A549 (cell line): Measurements from ENCODE around the gene CXorf49. TPM values are rescaled to one million over a fixed set of nuclear protein-coding genes. Genes with fewer than 3 reads are reported as not detected.
A peak's percentile ranks its signal among the peaks of the same experiment; 100 is the strongest.
"Not testable (repeated sequence)": the region's sequence is repeated elsewhere in the genome, so short reads cannot be mapped to it uniquely, and the experiment has no call there.

Experiments used
- ATAC-seq, 2 experiments: fragments of 200-7000 bp in 1 of 2; fragments of >200 bp in 1 of 2; cut with Nextera tagmentation in 1 of 2; cut with Tn5 transposase in 1 of 2; 3 replicates each; pipeline versions ENCODE4 v1.8.0 to v1.9.1; 2018 to 2020; ENCODE audit warnings: mild to moderate bottlenecking in 1 of 2, moderate library complexity in 1 of 2
- CTCF ChIA-PET: fragments of 300-600 bp; sonication (Branson Sonifier 250); formaldehyde crosslinking; extraction: SDS; loops from one replicate; lab custom pipeline; 2021; ENCODE audit warnings: antibody characterized with exemption, inconsistent platforms; lab: Yijun Ruan, JAX
- POLR2A ChIA-PET: fragments of 350-600 bp; formaldehyde crosslinking; extraction: SDS; loops from one replicate; lab custom pipeline; 2021; ENCODE audit warnings: antibody characterized with exemption, inconsistent platforms; lab: Yijun Ruan, JAX
- DNase-seq, 2 experiments: peaks; one replicate each; pipeline versions ENCODE4 v3.0.0 to v3.0.0-alpha.2; 2011 to 2016; ENCODE audit warnings: low read depth in 1 of 2, low spot score in 1 of 2
- FAIRE-seq: peaks from 2 replicates; lab custom pipeline; 2011; peaks lifted over from hg19 to GRCh38; lab: Jason Lieb, UNC
- H3K27ac ChIP-seq, 2 experiments: fragments of >200 bp; sonication (Bioruptor Twin); formaldehyde crosslinking; 3 replicates each; pipeline ENCODE4 v1.5.1; 2016 to 2017
- H3K4me1 ChIP-seq: fragments of >200 bp; sonication (Bioruptor Twin); formaldehyde crosslinking; 3 replicates; pipeline ENCODE4 v1.6.1; 2016
- H3K4me2 ChIP-seq: fragments of >200 bp; sonication (Bioruptor Twin); formaldehyde crosslinking; 3 replicates; pipeline ENCODE4 v1.6.1; 2016
- H3K4me3 ChIP-seq: fragments of >200 bp; sonication (Bioruptor Twin); formaldehyde crosslinking; 3 replicates; pipeline ENCODE4 v1.5.1; 2016
- H3K9me3 ChIP-seq: fragments of >200 bp; sonication (Bioruptor Twin); formaldehyde crosslinking; 3 replicates; pipeline ENCODE4 v1.6.1; 2016
- ATOH8 ChIP-seq: fragments of 250-450 bp; sonication (Bioruptor Pico); IDR thresholded peaks from 2 replicates; pipeline ENCODE4 v1.5.0; 2020; ENCODE audit warnings: low read depth, mild to moderate bottlenecking, moderate library complexity
- BHLHE40 ChIP-seq: IDR thresholded peaks from 2 replicates; pipeline ENCODE4 v1.6.1; 2012; ENCODE audit warnings: low read depth, low read length, inconsistent platforms
- CBX8 ChIP-seq: fragments of 200-600 bp; sonication (generic); IDR thresholded peaks from 2 replicates; pipeline ENCODE4 v1.6.1; 2016
- CTCF ChIP-seq: fragments of >200 bp; sonication (Bioruptor Twin); formaldehyde crosslinking; IDR thresholded peaks from 3 replicates; pipeline ENCODE4 v1.5.1; 2016
- FOSL2 ChIP-seq, 2 experiments: fragments of 450-650 bp in 1 of 2; fragments of >200 bp in 1 of 2; sonication (Bioruptor Twin) in 1 of 2; formaldehyde crosslinking; IDR thresholded peaks; 2 replicates each; pipeline versions ENCODE4 v1.5.0 to v1.6.1; 2016 to 2020; ENCODE audit warnings: mild to moderate bottlenecking in 1 of 2, moderate library complexity in 1 of 2
- HDAC2 ChIP-seq: fragments of 200-600 bp; sonication (generic); IDR thresholded peaks from 2 replicates; pipeline ENCODE4 v1.6.1; 2016
- HES2 ChIP-seq: fragments of >200 bp; sonication (Bioruptor Twin); formaldehyde crosslinking; IDR thresholded peaks from 2 replicates; pipeline ENCODE4 v1.6.1; 2016
- HOXA7 ChIP-seq: fragments of 250-450 bp; sonication (Bioruptor Pico); IDR thresholded peaks from 2 replicates; pipeline ENCODE4 v1.5.0; 2020; ENCODE audit warnings: mild to moderate bottlenecking, moderate library complexity
- HOXB5 ChIP-seq: fragments of 250-450 bp; sonication (Bioruptor Pico); IDR thresholded peaks from 2 replicates; pipeline ENCODE4 v1.5.0; 2020; ENCODE audit warnings: mild to moderate bottlenecking, moderate library complexity
- MAFK ChIP-seq: fragments of 450-650 bp; IDR thresholded peaks from 2 replicates; pipeline ENCODE4 v1.6.1; 2014; ENCODE audit not compliant: partially characterized antibody
- PBX3 ChIP-seq: IDR thresholded peaks from 2 replicates; pipeline ENCODE4 v1.6.1; 2012
- POLR2AphosphoS2 ChIP-seq: conservative IDR thresholded peaks from 2 replicates; pipeline ENCODE4 v1.6.1; 2012; ENCODE audit warnings: low read length, improper control_type of control experiment, inconsistent platforms
- RAD21 ChIP-seq, 2 experiments: fragments of >200 bp in 1 of 2; sonication (Bioruptor Twin) in 1 of 2; formaldehyde crosslinking in 1 of 2; IDR thresholded peaks in 1 of 2; conservative IDR thresholded peaks in 1 of 2; 2 replicates in 1 of 2; 3 replicates in 1 of 2; pipeline ENCODE4 v1.6.1; 2012 to 2018; ENCODE audit warnings: inconsistent platforms in 1 of 2
- SMC3 ChIP-seq: fragments of >200 bp; sonication (Bioruptor Twin); formaldehyde crosslinking; IDR thresholded peaks from 3 replicates; pipeline ENCODE4 v1.6.1; 2018; ENCODE audit warnings: inconsistent platforms
- TFCP2L1 ChIP-seq: fragments of 250-450 bp; sonication (Bioruptor Pico); IDR thresholded peaks from 2 replicates; pipeline ENCODE4 v1.5.0; 2021; ENCODE audit warnings: mild to moderate bottlenecking
- USF2 ChIP-seq: fragments of 450-650 bp; IDR thresholded peaks from 2 replicates; pipeline ENCODE4 v1.6.1; 2014; ENCODE audit warnings: antibody characterized with exemption
- ZNF302 ChIP-seq: fragments of 250-450 bp; sonication (Bioruptor Pico); IDR thresholded peaks from 2 replicates; pipeline ENCODE4 v1.9.0; 2021; ENCODE audit warnings: inconsistent platforms, mild to moderate bottlenecking, moderate library complexity
- WGBS: methylation state at CpG from one replicate; pipeline ENCODE4 v1.1.6; 2017; ENCODE audit errors: missing lambda C conversion rate; 5-methylcytosine and 5-hydroxymethylcytosine counted together
- polyA plus RNA-seq, 4 experiments: library from polyadenylated mRNA; depleted of rRNA in 3 of 4; stranded (reverse); fragments of >200 nt; fragmentation: RNase III in 1 of 4; extraction: RNeasy Plus Mini Kit Qiagen cat#74134 plus additional on column Dnase treatment in 1 of 4; gene quantifications; 2 replicates in 3 of 4; 3 replicates in 1 of 4; pipeline ENCODE4 v1.2.3, GENCODE V29; 2011 to 2017

The CXorf49 gene
- polyA plus RNA-seq, 2 of the 4 experiments (the other 2 are of a cell fraction), result not detected

GRCh38 chrX:71671043-71671780, 46.9 kb downstream of the CXorf49 start:
- H3K4me2 ChIP-seq, result no peak overlapping the region
- no peak overlapping the region for H3K27ac ChIP-seq
- ATAC-seq (no peak), FAIRE-seq (no peak), DNase-seq (no peak)
- TF ChIP-seq FOSL2 (IDR thresholded peaks at IDR 0.05), result no peak
- no peak for TF ChIP-seq FOSL2 (CRISPR knock-in tag; IDR thresholded peaks at IDR 0.05)
- no peak for TF ChIP-seq HOXA7 (CRISPR knock-in tag)
- TF ChIP-seq MAFK, result no peak
- no peak for TF ChIP-seq CBX8
- no peak for TF ChIP-seq HDAC2
- no peak for TF ChIP-seq ATOH8 (CRISPR knock-in tag)
- no peak for TF ChIP-seq HES2
- no peak for TF ChIP-seq BHLHE40
- TF ChIP-seq POLR2AphosphoS2, result no peak
- no peak for TF ChIP-seq HOXB5 (CRISPR knock-in tag)
- no peak for TF ChIP-seq PBX3
- no peak for TF ChIP-seq TFCP2L1 (CRISPR knock-in tag)
- H3K9me3 ChIP-seq, result no peaks in the 10 kb centered on the region
- 46% methylated on average over 11 of the region's 12 CpGs for WGBS
- CTCF ChIA-PET, result no interaction called here
- H3K4me3 ChIP-seq, result no peak overlapping the region
- POLR2A ChIA-PET, result no interaction called here
- H3K4me1 ChIP-seq, result no peaks in the 10 kb centered on the region

GRCh38 chrX:71669947-71670346, 48.1 kb downstream of the CXorf49 start:
- peak in 1 of 2 experiments; percentile 25 for DNase-seq
- H3K4me1 ChIP-seq, H3K27ac ChIP-seq, FAIRE-seq, POLR2A ChIA-PET, H3K4me2 ChIP-seq, H3K4me3 ChIP-seq, H3K9me3 ChIP-seq: not testable (repeated sequence)
- TF ChIP-seq CTCF (peak; percentile 41), SMC3 (0 out of 3 replicates have a peak, but pooled peaks have one; percentile 21), RAD21 (conservative IDR thresholded peaks at IDR 0.05 in 1 of 2, IDR thresholded peaks at IDR 0.05 in 1 of 2) (peak; percentile 49 to 67; a peak in 4 of 5 replicates)
- ATAC-seq, result peak; percentile 89 to 95
- 22% methylated on average over 3 of the region's 10 CpGs for WGBS
- CTCF ChIA-PET, result interaction anchor here (0.6 to 1.3 kb wide), 3 partner anchors 190 to 1005 kb away, joined by 3 to 4 read pairs (median 3); no protein-coding TSS in a partner anchor

GRCh38 chrX:71669492-71669891, 48.6 kb downstream of the CXorf49 start:
- no peak for FAIRE-seq

More at GRCh38 chrX:71669492-71669891, 48.6 kb downstream of the CXorf49 start:
- no peaks in the 10 kb centered on the region for H3K4me1 ChIP-seq
- CTCF ChIA-PET, result interaction anchor here (0.6 to 1.3 kb wide), 3 partner anchors 190 to 1005 kb away, joined by 3 to 4 read pairs (median 3); no protein-coding TSS in a partner anchor
- no peaks in the 10 kb centered on the region for H3K9me3 ChIP-seq
- ATAC-seq (no peak), DNase-seq (no peak)
- H3K27ac ChIP-seq, result no peak overlapping the region
- no peak overlapping the region for H3K4me2 ChIP-seq
- H3K4me3 ChIP-seq, result no peak overlapping the region
- POLR2A ChIA-PET, result no interaction called here
- TF ChIP-seq ZNF302 (CRISPR knock-in tag), result no peak
- no peak for TF ChIP-seq USF2
- 56% methylated on average over 6 of the region's 13 CpGs for WGBS
